ENCODE results near the gene CCNY. TPM values are rescaled to one million over a fixed set of nuclear protein-coding genes. Genes with fewer than 3 reads are reported as not detected.

CCNY gene
- total RNA-seq (51.1 and 51.5 TPM in 2 replicates), polyA plus RNA-seq (51.3 and 55.8 TPM in 2 replicates)

DNA sequence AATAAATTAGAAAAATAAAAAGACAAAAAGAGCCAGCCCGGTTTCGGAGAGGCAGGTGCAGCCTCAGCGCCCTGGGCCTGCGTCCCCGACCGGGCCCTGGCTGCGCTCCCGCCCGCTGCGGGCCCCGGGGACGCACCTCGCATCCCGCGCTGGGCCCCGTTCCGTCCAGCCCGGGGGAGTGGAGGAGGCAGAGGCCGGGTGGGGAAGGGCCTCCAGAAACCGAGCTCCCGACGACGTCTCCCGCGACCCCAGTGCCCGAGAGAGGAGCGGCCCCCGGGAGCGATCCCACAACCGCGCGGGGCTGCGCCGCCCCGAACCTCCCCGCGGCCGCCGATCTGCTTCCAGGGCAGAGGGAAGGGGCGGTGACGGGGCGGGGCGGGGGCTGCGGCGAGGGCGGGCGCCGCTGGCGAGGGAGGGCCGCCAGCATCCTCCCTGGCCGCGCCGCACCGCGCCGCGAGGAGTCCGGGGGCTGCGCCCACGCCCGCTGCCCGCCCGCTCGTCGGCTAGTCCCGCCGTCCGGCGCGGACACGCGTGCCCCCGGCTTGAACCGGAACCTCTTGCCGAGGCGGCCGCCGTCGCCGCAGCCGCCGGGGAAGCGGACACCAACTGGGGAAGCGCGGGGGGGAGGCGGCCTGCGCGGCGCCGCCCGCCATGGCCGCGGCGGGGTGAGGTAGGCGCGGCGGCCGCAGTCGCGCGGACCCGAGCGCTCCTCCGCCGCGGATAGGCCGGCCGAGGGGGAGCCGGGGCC, at the start of gene CCNY:
Gene CCNY (plus strand): TSS at position 426 of the 748 bp plus-strand sequence. CDS start 545 bp downstream, outside the sequence.
- H3K4me3 ChIP-seq = peak within 1 kb of the TSS; percentile 98
- 1% methylated on average over 40 of the region's 109 CpGs for WGBS (ENCODE audit: low lambda C conversion rate, missing lambda C conversion rate)
- H3K27me3 ChIP-seq = no peaks in the 10 kb centered on the region
- DNase-seq (ENCODE audit: low spot score) = peak; percentile 88
- H4K20me1 ChIP-seq (ENCODE audit: insufficient read depth, poor library complexity, severe bottlenecking) = peaks cover 43% of the 10 kb centered on the region
- H3K9me2 ChIP-seq (replicated peaks; ENCODE audit: insufficient read depth) = no peaks in the 10 kb centered on the region
- TF ChIP-seq EZH2 (IDR thresholded peaks at IDR 0.05; ENCODE audit: borderline replicate concordance) (no peak), EZH2phosphoT487 (IDR thresholded peaks at IDR 0.05; ENCODE audit: low read depth, severe bottlenecking, unreplicated experiment) (no peak)
- TF ChIP-seq, protein P1, sequence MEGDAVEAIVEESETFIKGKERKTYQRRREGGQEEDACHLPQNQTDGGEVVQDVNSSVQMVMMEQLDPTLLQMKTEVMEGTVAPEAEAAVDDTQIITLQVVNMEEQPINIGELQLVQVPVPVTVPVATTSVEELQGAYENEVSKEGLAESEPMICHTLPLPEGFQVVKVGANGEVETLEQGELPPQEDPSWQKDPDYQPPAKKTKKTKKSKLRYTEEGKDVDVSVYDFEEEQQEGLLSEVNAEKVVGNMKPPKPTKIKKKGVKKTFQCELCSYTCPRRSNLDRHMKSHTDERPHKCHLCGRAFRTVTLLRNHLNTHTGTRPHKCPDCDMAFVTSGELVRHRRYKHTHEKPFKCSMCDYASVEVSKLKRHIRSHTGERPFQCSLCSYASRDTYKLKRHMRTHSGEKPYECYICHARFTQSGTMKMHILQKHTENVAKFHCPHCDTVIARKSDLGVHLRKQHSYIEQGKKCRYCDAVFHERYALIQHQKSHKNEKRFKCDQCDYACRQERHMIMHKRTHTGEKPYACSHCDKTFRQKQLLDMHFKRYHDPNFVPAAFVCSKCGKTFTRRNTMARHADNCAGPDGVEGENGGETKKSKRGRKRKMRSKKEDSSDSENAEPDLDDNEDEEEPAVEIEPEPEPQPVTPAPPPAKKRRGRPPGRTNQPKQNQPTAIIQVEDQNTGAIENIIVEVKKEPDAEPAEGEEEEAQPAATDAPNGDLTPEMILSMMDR (IDR thresholded peaks at IDR 0.05; ENCODE audit: poor library complexity) = no peak
- peak within 1 kb of the TSS; percentile 98 for H3K4me2 ChIP-seq
- H3K79me2 ChIP-seq = peaks cover 76% of the 10 kb centered on the region
- no peaks in the 10 kb centered on the region for H3K36me3 ChIP-seq (replicated peaks; ENCODE audit: insufficient read depth, low read depth)
- H3K9me3 ChIP-seq (ENCODE audit: low read depth) = no peaks in the 10 kb centered on the region
- peak within 1 kb of the TSS; percentile 95 for H3K27ac ChIP-seq
- H2AFZ ChIP-seq = peak within 1 kb of the TSS; percentile 90
- H3K4me1 ChIP-seq (ENCODE audit: insufficient read depth) = peaks cover 49% of the 10 kb centered on the region

DNA sequence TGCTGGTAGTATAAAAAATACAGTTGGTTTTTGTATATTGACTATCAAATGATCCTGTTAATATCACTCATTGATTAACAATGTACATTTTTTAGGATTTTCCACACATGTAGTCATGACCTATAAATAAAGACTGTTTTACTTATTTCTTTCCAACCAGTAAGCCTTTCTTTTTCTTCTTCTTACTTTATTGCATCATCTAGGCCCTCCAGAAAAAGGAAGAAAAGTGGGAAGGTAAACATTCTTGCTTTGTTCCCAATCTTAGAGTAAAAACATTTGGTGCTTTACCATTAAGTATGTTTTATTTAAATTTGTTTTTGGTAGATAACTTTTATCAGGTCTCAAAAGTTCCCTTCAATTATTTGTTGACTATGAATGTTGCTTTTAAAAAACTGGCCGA, 47.1 kb upstream of the CCNY start:
- H3K27ac ChIP-seq = no peak overlapping the region
- no peaks in the 10 kb centered on the region for H4K20me1 ChIP-seq (ENCODE audit: insufficient read depth, poor library complexity, severe bottlenecking)
- no peak overlapping the region for H2AFZ ChIP-seq
- H3K36me3 ChIP-seq (replicated peaks; ENCODE audit: insufficient read depth, low read depth) = no peaks in the 10 kb centered on the region
- no peak for TF ChIP-seq EZH2 (IDR thresholded peaks at IDR 0.05; ENCODE audit: borderline replicate concordance)
- no peak for TF ChIP-seq EZH2phosphoT487 (IDR thresholded peaks at IDR 0.05; ENCODE audit: low read depth, severe bottlenecking, unreplicated experiment)
- TF ChIP-seq, protein P1 (IDR thresholded peaks at IDR 0.05; ENCODE audit: poor library complexity) = no peak
- H3K27me3 ChIP-seq = no peaks in the 10 kb centered on the region
- no peak overlapping the region for H3K4me2 ChIP-seq
- no peaks in the 10 kb centered on the region for H3K79me2 ChIP-seq
- 78% methylated on average over 1 of the region's 1 CpG for WGBS (ENCODE audit: low lambda C conversion rate, missing lambda C conversion rate)
- H3K9me3 ChIP-seq (ENCODE audit: low read depth) = no peaks in the 10 kb centered on the region
- H3K4me3 ChIP-seq = no peak overlapping the region
- H3K9me2 ChIP-seq (replicated peaks; ENCODE audit: insufficient read depth) = no peaks in the 10 kb centered on the region
- DNase-seq (ENCODE audit: low spot score) = no peak
- no peaks in the 10 kb centered on the region for H3K4me1 ChIP-seq (ENCODE audit: insufficient read depth)

DNA sequence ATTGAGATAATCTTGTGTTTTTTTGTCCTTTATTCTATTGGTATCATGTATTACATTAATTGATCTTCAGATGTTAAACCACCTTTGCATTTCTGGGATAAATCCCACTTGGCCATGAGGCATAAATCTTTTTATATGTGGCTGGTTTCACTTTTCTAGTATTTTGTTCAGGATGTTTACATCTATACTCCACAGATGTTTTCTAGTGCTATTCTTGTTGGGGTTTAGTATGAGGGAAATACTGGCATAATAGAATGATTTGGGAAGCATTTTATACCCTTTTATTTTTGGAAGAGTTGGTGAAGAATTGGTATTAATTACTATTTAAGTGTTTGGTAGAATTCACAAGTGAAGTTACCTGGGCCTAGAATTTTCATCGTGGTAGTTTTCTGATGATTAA, 41.8 kb upstream of the CCNY start:
- TF ChIP-seq, protein P1 (IDR thresholded peaks at IDR 0.05; ENCODE audit: poor library complexity) = no peak
- no peak for TF ChIP-seq EZH2 (IDR thresholded peaks at IDR 0.05; ENCODE audit: borderline replicate concordance)
- no peak for TF ChIP-seq EZH2phosphoT487 (IDR thresholded peaks at IDR 0.05; ENCODE audit: low read depth, severe bottlenecking, unreplicated experiment)

More for the DNA sequence above, 41.8 kb upstream of the CCNY start:
- H3K9me2 ChIP-seq (replicated peaks; ENCODE audit: insufficient read depth) = no peaks in the 10 kb centered on the region
- no peak overlapping the region for H3K4me2 ChIP-seq
- 97% methylated on average over 1 of the region's 1 CpG for whole genome bisulfite sequencing (ENCODE audit: low lambda C conversion rate, missing lambda C conversion rate)
- no peak overlapping the region for H3K27ac ChIP-seq
- H3K36me3 ChIP-seq (replicated peaks; ENCODE audit: insufficient read depth, low read depth) = no peaks in the 10 kb centered on the region
- no peak overlapping the region for H2AFZ ChIP-seq
- H4K20me1 ChIP-seq (ENCODE audit: insufficient read depth, poor library complexity, severe bottlenecking) = no peaks in the 10 kb centered on the region
- DNase-seq (ENCODE audit: low spot score) = no peak
- H3K4me1 ChIP-seq (ENCODE audit: insufficient read depth) = no peaks in the 10 kb centered on the region
- H3K27me3 ChIP-seq = no peaks in the 10 kb centered on the region
- no peaks in the 10 kb centered on the region for H3K9me3 ChIP-seq (ENCODE audit: low read depth)
- H3K79me2 ChIP-seq = no peaks in the 10 kb centered on the region
- no peak overlapping the region for H3K4me3 ChIP-seq

Data from hepatocyte (in vitro differentiated cells).